Measurements from ENCODE around the gene KLF11. TPM values are rescaled to one million over a fixed set of nuclear protein-coding genes. Genes with fewer than 3 reads are reported as not detected.

The KLF11 gene
- polyA plus RNA-seq, 2 of the 4 experiments (the other 2 are of a cell fraction) = 2.8 to 8.2 TPM

GRCh38 chr2:10036095-10036884 is 7.1 kb upstream of the KLF11 start (continued):
- TF ChIP-seq CTCF (IDR thresholded peaks at IDR 0.05) = peak; percentile 62
- TF ChIP-seq FOSB (CRISPR knock-in tag; IDR thresholded peaks at IDR 0.05) = no peak
- TF ChIP-seq JUN (IDR thresholded peaks at IDR 0.05) = no peak
- peak; percentile 63 for TF ChIP-seq MAX (IDR thresholded peaks at IDR 0.05)
- TF ChIP-seq BCL3 (IDR thresholded peaks at IDR 0.05) = no peak
- no peak for TF ChIP-seq ZSCAN20 (CRISPR knock-in tag; IDR thresholded peaks at IDR 0.05)
- peak; percentile 58; the same call in 2 of the 3 replicates for TF ChIP-seq SMC3 (IDR thresholded peaks at IDR 0.05)
- no peak for TF ChIP-seq EP300 (IDR thresholded peaks at IDR 0.05)
- TF ChIP-seq RCOR1 (IDR thresholded peaks at IDR 0.05; ENCODE audit: low read depth, low read length) = no peak
- no peak for TF ChIP-seq POLR2AphosphoS2 (conservative IDR thresholded peaks at IDR 0.05; ENCODE audit: low read length)
- no peak for TF ChIP-seq ELK1 (IDR thresholded peaks at IDR 0.05; ENCODE audit: low read depth, low read length)
- TF ChIP-seq HMGXB4 (CRISPR knock-in tag; IDR thresholded peaks at IDR 0.05; ENCODE audit: borderline replicate concordance) = no peak
- no peak for TF ChIP-seq REST (IDR thresholded peaks at IDR 0.05)
- no peak for TF ChIP-seq CBX2 (IDR thresholded peaks at IDR 0.05; ENCODE audit: borderline replicate concordance, low read depth)
- no peak for TF ChIP-seq RNF2 (IDR thresholded peaks at IDR 0.05; ENCODE audit: borderline replicate concordance, low read depth)
- no peak for TF ChIP-seq HOXA7 (CRISPR knock-in tag; IDR thresholded peaks at IDR 0.05)
- 0 out of 2 replicates have a peak, but pooled peaks have one; percentile 3 for TF ChIP-seq RFX5 (IDR thresholded peaks at IDR 0.05)
- TF ChIP-seq HOXB13 (CRISPR knock-in tag; IDR thresholded peaks at IDR 0.05; ENCODE audit: low read depth) = no peak
- no peak for TF ChIP-seq EHF (CRISPR knock-in tag; IDR thresholded peaks at IDR 0.05)
- TF ChIP-seq KDM5A (IDR thresholded peaks at IDR 0.05) = no peak
- TF ChIP-seq TP53 (CRISPR knock-in tag; IDR thresholded peaks at IDR 0.05) = no peak
- TF ChIP-seq PBX3 (IDR thresholded peaks at IDR 0.05) = no peak
- TF ChIP-seq MAFK (IDR thresholded peaks at IDR 0.05; ENCODE audit: partially characterized antibody) = peak; percentile 100
- TF ChIP-seq ZFP36 (IDR thresholded peaks at IDR 0.05; ENCODE audit: borderline replicate concordance, partially characterized antibody) = no peak
- TF ChIP-seq POLR2A (IDR thresholded peaks at IDR 0.05; ENCODE audit: low read length) = no peak
- TF ChIP-seq BHLHE40 (IDR thresholded peaks at IDR 0.05; ENCODE audit: low read depth, low read length) = no peak
- TF ChIP-seq ESRRA (IDR thresholded peaks at IDR 0.05; ENCODE audit: borderline replicate concordance, low read length) = no peak
- TF ChIP-seq ZNF302 (CRISPR knock-in tag; IDR thresholded peaks at IDR 0.05) = no peak
- no peak for TF ChIP-seq HEYL (CRISPR knock-in tag; IDR thresholded peaks at IDR 0.05)
- no peak for TF ChIP-seq HOXB5 (CRISPR knock-in tag; IDR thresholded peaks at IDR 0.05)
- no peak for TF ChIP-seq USF2 (IDR thresholded peaks at IDR 0.05)
